Measurements from ENCODE around the gene RALGPS2.

The RALGPS2 gene

DNA sequence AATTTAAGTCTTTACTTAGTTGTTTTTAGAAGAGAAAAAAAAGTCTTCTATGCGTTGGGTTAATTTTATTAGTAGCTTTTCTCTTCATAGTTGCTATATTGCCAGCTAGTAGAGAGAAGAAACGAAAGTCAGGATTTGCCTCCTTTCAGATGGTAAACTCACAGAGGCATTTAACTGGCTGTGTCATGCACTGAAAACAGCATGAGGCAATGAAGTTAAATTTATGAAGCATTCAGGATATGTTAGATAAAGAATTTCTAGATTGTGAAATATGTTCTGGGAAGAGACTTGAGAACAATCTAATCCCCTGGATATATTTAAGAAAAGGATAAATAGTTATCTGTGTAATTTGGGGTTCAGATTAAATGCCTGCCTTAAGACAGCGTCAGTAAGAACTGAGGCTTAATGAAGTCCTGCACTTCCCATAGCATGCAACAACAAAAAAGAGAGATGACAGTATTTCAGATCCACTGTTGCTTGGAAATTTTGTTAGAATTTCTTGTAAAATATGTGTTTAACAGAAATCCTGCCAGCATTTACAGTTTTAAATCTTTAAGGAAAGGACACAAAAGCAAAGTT lies 144.2 kb downstream of the RALGPS2 start:
- no peak for DNase-seq

DNA sequence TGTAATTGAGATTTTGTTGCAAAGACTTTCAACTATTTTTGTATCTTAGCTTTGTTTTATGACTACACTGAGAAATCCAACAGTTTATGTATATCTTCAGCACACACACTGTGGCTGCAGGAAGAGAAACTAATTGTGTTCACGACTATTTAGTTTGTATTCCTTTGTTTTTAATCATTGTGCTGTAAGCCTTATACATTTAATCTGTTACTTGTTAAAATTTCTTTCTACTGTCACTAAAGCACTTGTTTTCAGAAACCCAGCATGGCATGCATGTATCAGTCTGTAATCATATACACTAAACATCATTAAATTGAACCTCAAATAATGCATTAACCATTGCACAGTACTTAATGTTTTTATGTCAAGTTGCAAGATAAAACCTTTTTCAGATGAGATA lies 145.2 kb downstream of the RALGPS2 start:
- no peak for DNase-seq

DNA sequence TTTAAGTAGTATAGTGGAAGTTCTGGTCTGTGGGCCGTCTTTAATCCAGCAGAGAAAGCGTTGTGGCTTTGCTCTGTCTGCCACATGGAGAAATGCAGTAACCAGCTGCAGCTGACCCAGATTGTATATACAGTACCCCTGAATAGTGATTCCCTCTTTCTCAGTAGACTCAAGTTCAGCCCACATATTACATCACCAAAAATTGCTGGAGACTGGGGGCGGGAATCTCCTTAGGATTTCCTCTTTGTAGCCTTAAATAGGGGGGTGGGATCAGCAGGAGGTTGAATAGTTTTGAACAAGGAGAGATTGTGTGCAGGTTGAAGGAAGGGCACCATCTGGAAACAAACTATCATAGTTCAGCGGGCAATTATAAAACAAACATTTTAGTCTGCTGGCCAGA lies 145.9 kb downstream of the RALGPS2 start, which contains the start of gene ANGPTL1:
Gene ANGPTL1 (minus strand): TSS at position 134 of the 400 bp plus-strand sequence. CDS start 5,301 bp downstream, outside the sequence.
- DNase-seq: no peak

DNA sequence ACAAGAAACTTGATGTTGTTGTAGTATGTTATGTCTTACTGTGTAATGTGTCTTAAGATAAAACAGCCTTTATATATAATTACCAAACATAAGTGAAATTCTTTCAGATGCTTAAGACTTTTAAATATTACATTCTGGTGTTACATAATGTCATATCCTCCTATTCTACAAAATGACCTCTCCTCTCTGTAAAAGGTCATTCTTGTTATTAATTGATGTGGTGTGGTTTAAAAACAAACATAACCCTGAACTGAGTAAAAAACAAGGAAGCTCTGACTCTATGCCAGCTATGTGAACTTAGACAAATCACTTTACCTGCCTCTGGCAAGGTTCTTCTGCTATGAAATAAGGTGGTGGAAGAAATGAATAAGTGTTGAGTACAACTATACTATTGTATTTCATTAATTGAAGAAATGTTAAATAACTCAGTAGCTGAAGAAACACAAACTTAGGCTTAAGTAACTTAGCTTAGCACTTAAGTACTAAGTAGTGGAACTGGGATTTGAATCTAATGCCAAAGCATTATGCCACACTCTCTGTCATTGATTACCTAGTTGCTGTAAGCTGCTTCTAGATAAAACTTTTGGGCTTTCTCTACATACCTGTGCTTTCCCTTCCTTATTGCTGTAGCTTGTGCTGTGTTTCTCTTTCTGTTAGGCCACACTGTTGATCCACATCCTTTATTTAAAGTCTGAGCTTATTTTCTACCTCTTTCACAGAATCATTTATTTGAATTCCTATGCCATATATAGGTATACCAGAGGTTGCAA lies 146.7 kb downstream of the RALGPS2 start:
- no peak for DNase-seq

DNA sequence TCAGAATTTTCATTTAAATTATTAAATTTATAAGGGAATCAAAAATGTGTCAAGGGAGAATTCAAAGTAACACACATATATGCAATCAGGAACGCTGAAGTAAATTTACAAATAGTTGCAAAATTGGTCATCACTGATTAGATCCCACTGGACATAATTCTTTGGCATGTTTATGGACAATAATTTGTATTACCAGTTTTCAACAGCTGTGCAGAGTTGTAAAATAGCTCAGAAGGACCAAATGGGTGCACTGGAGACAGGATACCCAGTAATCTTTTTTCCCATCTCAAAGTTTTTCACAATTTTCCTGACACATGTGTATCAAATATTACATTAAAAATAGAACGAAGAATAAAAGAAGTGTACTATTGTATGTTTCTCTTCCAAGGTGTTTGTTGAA lies 149.9 kb downstream of the RALGPS2 start:
- no peak for DNase-seq

DNA sequence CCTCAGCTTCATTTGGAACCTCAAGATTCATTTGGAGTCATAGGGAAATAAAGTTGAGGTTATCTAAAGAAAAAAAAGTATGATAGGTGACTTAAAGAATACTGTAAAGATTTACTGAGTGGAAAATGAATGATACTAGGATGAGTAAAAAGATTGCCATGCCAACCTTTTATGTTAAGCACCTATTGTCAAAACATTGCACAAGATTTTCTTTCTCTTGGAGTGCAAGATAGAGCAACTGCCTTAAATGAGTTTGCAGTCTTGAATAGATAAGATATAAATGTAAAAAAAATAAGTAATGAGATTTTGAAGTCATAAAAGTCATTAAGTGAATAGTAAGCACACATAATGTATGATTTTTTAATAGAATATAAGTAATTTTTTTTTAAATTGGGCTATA lies 150.9 kb downstream of the RALGPS2 start:
- no peak for DNase-seq

DNA sequence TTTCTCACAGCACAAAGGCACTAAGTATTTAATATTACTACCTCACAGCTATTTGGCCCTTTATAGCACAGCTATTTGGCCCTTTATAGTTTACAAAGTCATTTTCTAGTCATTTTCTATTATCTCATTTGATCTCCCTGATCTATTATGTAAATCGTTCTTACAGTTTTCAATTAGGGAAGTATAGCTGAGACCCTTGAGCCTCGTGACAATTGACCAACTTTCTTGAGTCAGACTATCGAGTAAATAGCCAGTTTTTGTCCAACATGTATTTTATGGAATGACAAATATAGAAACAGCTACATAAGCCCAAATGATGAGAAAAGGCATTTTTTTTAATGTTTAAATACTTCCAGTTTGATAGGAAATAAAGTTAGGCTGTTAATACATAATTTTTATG lies 152.9 kb downstream of the RALGPS2 start:
- DNase-seq: no peak

DNA sequence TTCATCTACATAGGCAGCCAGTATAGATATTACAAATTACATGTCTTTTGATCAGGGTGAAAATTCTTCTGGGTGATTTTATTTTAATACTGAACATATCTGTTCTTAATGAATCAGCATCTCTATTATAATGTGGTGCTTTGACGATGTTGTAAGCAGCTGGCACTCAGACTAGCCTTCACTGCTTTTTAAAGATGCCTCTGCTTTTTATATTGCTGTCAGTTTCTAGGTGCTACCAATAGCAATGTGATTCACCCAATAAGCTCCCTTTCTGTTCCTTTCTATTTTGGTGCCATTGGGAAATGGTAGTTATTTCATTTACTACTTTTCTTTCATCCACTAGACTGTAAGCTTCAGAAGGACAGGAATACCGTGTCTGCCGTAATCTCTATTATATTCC lies 156.9 kb downstream of the RALGPS2 start:
- no peak for DNase-seq

DNA sequence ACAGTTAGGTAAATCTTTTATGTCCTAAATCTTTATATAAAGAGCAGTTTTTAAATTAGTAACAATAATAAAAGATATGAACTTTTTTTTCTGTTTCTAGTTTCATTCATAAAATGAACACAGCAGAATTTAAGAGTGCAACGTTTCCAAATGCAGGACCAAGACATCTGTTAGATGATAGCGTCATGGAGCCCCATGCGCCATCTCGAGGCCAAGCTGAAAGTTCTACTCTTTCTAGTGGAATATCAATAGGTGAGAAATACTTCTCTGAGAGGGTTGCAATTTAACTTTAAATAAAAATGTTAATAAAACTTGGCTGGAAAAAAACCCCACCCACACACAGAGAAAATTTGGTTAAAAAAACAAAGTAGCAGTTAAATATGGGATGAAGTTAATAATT lies 160.8 kb downstream of the RALGPS2 start:
- no peak for DNase-seq

DNA sequence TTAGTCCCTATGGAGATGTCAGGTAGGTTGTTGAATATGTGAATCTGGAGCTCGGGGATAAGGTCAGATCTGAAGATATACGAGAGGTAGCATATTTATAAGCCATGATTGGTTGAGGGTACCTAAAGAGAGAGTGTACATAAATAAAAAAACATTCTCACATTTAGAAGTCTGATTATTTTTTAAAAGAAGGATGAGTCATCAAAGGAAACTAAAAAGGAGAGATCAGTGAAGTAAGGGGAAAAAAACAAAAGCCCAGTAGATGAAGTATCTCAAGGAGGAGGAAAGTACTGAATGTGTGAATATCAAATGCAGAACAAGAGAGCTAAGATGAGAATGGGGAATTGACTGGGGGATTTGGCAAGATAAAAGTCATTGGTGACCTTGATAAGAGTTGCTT lies 161.5 kb downstream of the RALGPS2 start:
- no peak for DNase-seq

DNA sequence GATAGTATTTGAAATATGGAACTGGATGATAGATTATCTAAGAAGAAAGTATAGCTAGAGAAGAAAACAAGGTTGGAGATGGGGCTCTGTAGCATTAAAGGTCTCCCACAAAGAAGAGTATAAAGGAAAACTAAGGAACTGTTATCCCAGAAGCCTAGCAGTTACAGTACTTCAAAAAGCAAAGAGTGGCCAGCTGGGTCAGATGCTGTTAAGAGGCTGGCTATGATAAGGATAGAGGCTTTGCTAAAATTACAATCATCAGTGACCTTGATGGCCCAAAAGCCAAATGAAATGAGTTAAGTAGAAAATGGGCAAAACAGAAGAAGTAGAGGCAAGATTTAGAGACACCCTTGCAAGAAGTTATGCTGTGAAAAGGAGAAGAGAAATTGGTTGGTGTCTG lies 170.9 kb downstream of the RALGPS2 start:
- DNase-seq: no peak

DNA sequence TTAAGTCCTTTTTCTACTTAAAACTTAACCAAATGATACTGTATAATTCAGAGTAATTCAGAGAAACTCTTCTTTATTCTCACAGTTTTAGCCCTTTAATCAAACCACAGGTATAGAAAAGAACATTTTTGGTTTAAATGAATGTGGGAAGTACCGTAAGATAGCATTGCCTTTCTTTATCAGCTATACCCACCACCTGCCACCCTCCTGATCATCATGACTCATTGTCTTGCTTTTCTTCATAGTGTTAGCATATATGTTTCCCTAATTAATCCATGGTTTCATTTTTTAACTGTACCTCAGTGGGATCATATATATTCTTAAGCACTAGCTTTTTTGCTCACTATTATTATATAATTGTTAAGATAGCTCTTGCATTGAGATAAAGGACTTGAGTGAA lies 173.4 kb downstream of the RALGPS2 start:
- DNase-seq: no peak

DNA sequence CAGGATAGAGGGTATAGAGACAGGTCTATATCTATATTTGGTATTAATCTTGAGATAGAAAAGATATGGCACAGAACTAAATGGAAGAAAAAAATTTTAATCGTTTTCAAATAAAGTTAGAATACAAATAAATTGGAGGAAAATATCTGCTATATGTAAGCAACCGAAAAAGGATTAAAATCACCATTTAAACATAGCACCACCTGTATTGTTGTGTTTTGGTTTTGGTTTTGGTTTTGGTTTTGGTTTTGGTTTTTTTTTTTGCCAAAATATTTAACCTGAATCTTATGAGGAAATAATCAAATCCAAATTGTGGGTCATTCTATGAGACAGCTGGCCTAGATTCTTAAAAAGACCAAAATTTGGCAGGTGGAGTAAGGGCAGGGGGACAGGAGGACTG lies 174.4 kb downstream of the RALGPS2 start:
- DNase-seq: no peak

DNA sequence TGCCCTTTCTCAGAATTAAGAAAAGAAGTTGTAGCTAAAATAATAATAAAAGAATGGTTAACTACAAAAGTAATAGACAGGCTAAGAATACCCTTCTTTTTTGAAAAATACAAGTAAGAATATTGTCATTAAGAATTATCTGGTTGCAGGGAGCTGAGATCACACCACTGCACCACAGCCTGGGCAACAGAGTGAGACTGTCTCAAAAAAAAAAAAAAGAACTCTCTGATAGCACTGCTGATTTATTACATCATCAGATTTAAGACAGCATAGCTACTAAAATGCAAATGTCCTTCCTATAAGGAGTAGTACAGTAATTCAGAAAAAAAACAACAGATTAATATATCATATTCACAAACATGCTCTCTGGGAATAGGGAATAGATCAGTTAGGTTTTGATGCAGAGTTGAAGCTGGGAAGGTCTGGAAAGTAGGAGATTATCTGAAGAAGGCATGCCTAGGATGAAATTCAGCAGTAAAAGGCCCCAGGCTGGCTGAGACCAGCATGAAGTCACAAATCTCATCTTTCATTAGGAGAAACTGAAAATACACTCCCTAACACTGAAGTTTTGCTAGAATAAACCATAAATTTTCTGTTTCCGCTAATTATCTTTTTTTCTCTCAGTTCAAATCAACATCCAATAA lies 176.6 kb downstream of the RALGPS2 start:
- no peak for DNase-seq

DNA sequence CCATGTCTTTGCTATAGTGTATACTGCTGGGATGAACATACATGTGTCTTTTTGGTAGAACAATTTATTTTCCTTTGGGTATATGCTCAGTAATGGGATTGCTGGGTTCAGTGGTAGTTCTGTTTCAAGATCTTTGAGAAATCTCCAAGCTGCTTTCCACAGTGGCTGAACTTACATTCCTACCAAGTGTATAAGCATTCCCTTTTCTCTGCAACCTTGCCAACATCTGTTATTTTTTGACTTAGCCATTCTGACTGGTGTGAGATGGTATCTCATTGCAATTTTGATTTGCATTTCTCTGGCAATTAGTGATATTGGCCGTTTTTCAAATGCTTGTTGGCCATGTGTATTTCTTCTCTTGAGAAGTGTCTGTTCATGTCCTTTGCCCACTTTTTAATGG lies 183.3 kb downstream of the RALGPS2 start:
- DNase-seq: no peak

DNA sequence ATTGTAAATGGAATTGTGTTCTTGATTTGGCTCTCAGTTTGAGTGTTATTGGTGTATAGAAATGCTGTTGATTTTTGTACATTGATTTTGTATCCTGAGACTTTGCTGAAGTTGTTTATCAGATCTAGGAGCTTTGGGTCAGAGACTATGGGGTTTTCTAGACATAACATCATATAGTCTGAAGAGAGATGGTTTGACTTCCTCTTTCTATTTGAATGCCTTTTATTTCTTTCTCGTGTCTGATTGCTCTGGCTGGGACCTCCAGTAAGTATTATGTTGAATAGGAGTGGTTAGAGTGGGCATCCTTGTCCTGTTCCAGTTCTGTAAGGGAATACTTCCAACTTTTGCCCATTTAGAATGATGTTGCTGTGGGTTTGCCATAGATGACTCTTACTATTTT lies 185.0 kb downstream of the RALGPS2 start:
- DNase-seq: no peak

DNA sequence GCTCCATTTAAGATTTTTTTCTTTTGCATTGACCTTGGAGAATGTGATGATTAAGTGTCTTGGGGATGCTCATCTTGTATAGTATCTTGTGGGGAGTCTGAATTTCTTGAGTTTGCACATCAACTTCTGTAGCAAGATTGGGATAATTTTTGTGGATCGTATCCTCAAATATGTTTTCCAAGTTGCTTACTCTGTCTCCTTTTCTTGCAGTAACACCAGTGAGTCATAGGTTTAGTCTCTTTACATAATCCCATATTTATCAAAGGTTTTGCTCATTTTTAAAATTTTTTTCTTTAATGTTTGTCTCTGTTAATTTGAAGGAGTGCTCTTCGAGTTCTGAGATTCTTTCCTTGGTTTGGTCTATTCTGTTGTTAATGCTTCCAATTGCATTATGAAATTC lies 187.6 kb downstream of the RALGPS2 start:
- no peak for DNase-seq

DNA sequence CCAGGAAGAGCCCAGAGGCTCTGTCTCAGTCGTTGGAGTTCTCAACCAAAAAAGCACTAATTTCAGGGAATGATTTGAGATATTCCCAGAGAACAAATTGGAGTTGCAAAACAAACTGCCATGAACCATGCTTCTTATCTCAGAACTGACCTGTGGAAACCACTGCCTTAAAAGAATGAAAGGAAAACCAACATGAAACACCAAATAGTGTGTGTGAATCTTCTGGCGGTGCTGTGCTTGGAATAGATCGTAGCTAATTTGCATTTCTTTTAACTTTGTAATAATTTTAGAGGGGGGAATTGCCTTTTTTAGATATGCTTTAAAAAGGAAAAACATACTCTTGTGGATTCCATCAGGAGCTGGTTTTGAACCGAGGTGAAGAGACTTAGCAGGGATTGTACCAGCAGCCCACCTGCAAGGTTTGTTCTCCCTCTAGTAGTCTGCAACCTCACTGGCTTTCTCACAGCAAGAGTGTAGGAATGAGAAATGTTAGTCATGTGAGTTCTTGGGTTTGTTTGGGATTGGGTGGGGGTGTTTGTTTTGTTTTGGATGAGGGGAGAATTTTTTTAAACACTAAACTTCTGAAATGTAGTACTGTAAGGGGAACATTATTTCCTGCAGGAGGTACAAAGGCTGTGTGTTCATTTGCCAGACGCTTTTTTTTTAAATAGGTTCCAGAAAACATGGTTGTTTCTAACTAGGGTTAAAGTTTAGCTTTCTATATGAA lies 191.6 kb downstream of the RALGPS2 start:
- no peak for DNase-seq

DNA sequence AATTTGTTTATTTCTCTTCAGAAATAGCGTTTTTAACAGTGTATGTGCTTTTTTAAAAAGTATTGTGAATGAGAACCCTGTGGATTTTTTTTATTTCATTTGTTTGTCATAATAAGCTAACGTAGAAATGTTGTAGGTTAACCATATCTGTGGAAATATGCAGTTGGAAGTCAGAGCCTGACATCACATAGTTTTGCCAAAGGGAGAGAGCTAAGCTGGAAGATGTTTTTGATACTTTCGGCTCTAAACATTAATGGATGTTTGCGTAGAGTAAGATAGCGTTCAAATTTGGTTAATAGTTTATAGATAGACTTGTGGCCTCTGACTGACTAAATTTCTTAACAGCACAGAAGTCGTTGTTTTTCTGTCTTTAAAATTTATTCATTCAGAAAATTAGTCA lies 193.3 kb downstream of the RALGPS2 start:
- DNase-seq: no peak

DNA sequence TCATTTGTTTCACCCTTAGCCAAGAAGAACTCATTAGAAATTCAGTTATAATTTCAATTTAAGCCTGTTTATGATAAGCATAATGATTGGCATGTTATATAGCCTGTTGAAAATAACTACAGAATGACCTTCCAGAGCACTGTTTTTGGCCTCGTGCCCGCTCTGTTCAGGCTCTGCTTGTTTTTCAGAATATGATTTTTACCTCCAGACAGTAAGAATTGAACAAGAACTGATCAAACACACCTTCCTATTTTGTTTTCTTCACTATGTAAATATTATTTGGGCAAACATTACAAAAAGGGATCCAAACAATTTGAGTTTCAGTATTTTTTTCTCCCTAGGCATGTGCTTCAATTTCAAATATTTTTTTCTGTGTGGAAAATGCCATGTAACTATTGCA lies 193.9 kb downstream of the RALGPS2 start:
- no peak for DNase-seq

DNA sequence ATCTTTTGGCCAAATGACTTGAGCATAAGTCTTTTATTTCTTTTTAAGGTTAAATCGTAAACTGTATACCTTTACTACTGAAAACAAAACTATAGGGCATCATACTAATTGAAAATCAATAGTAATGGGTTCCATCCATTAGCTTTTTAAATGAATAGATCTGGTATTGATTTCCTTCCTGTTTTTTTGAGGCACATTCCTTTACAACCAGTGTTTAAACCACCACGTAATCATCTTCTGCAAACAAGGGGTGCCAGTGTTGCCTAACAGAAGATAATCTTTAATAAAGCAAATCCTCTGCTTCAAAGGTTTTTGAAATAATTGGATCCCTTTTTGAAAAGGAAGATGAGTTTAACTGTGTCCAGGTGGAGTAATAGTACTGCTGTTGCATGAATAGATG lies 194.5 kb downstream of the RALGPS2 start:
- DNase-seq: no peak

DNA sequence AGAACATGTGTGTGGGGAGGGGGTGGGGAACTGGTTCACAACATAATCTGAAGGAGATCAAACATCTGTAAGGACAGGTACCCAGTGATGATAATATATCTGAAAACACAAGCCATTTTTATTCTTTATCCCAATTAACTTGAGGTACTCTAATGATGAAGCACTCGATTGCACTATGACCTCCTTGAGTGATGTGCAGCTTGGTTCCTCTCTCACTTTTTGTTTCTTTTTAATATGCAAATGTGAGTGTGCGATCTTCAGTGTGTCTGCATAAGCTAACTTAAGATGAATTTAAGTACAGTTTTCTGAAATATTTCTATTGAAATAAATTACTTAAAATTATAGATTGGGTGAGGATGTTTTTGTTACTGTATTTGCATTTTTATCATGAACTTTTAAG lies 196.5 kb downstream of the RALGPS2 start:
- DNase-seq: no peak

DNA sequence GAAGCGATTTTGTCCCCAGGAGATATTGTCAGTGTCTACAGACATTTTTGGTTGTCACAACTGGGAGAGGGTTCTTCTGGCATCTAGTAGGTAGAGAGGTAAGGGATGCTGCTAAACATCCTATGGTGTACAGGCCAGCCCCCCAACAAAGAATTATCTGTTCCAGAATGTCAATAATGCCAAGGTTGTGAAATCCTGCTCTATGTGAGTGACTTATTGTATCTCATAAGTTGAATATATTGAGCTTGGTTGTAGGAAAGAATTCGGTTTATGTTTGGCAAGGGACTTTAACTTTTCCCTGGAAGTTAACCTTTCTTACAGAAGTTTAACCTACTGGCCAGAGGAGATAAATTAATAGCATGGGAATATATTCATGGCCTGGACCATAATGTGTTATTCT lies 198.5 kb downstream of the RALGPS2 start:
- DNase-seq: no peak

DNA sequence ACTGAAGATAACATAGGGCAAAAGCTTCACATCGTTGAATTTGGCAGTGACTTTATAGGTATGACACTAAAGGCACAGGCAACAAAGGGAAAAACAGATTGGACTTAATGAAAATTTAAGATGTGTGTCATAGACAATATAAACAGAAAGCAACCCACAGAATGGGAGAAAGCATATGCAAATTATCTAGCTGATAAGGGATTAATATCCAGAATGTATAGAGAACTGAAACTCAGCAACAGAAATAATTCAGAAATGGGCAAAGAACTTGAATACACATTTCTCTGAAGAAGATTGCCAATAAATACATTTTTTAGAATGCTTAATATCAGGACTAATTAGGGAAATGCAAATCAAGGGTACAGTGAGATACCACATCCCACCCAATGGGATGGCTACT lies 201.0 kb downstream of the RALGPS2 start:
- DNase-seq: no peak
